ENCODE data around the gene METTL25B.
A peak's percentile ranks its signal among the peaks of the same experiment; 100 is the strongest.

Gene METTL25B

DNA sequence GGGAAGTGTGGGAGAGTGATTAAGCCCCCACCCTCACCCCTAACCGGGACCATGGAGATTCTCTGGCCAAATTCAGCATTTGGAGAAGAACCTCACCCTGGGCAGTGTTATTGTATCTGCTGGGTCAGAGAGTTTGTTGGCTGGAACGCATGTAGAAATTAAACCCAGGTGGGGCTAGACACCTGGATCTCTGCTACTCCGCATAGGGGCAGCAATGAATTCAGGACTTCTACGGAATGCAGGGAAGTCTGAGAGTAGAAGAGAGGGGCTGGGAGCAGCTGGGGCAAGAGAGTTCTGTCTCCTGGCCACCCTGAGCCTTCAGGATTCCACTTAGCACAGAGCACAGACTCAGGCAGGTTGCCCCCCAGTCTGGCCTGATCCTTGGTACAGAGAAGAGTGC is 19.2 kb upstream of the METTL25B start:
- no peak overlapping the region for H3K4me3 ChIP-seq (ENCODE audit: insufficient read depth, low read depth, low read length)
- H3K4me1 ChIP-seq (ENCODE audit: control insufficient read depth, insufficient read depth, low read length): peaks cover 39% of the 10 kb centered on the region
- H3K36me3 ChIP-seq (ENCODE audit: control insufficient read depth, insufficient read depth, low read length): no peaks in the 10 kb centered on the region
- 45 to 51% methylated on average over 4 of the region's 4 CpGs for WGBS, 2 experiments
- H3K27me3 ChIP-seq (ENCODE audit: control insufficient read depth, insufficient read depth, low read length, poor library complexity, severe bottlenecking): peaks cover 4% of the 10 kb centered on the region
- no peaks in the 10 kb centered on the region for H3K9me3 ChIP-seq (ENCODE audit: control insufficient read depth, low read length)
- peak overlapping the region; percentile 84 for H3K27ac ChIP-seq (ENCODE audit: insufficient read depth, low read depth, low read length, poor library complexity, severe bottlenecking)

DNA sequence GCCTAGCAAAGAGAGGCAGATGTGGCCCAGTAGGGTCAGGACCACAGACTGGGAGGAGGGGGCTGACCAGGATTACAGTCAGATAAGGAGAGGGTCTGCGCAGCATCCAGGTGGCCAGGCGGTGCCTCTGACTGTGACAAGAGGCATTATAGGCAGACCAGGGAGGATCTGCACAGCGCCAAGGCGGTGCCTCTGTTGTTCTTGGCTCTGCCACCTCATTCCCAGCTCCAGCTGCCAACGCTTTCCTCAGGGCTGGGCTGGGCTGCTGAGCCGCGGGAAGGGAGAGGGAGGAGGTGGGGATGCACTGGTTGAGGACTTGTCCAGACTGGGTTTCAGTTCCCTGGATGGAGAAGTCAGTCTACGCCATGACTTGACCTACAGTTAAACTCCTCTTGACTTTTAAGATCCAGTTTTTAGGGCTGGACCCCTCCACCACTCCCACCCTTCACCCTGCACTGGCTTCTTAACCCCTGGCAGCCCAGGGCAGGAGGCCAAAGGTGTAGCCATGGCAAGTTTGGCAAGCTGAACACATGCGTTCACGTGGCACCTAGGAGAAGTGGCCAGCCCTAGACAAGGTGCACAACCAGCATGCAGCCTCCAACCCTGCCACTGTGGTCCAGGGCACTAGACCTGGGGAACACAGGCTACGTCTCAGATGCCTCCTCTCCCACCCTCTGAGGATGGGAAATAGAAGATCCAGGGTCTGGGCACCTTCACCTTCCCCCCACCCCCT is 18.3 kb upstream of the METTL25B start:
- Histone ChIP-seq H3K9me3 (ENCODE audit: control insufficient read depth, low read length) (no peaks in the 10 kb centered on the region), H3K36me3 (ENCODE audit: control insufficient read depth, insufficient read depth, low read length) (no peaks in the 10 kb centered on the region), H3K4me1 (ENCODE audit: control insufficient read depth, insufficient read depth, low read length) (peaks cover 39% of the 10 kb centered on the region), H3K4me3 (ENCODE audit: insufficient read depth, low read depth, low read length) (no peak overlapping the region), H3K27ac (ENCODE audit: insufficient read depth, low read depth, low read length, poor library complexity, severe bottlenecking) (no peak overlapping the region), H3K27me3 (ENCODE audit: control insufficient read depth, insufficient read depth, low read length, poor library complexity, severe bottlenecking) (no peaks in the 10 kb centered on the region)
- WGBS, 2 experiments: 75 to 82% methylated on average over 11 of the region's 11 CpGs

DNA sequence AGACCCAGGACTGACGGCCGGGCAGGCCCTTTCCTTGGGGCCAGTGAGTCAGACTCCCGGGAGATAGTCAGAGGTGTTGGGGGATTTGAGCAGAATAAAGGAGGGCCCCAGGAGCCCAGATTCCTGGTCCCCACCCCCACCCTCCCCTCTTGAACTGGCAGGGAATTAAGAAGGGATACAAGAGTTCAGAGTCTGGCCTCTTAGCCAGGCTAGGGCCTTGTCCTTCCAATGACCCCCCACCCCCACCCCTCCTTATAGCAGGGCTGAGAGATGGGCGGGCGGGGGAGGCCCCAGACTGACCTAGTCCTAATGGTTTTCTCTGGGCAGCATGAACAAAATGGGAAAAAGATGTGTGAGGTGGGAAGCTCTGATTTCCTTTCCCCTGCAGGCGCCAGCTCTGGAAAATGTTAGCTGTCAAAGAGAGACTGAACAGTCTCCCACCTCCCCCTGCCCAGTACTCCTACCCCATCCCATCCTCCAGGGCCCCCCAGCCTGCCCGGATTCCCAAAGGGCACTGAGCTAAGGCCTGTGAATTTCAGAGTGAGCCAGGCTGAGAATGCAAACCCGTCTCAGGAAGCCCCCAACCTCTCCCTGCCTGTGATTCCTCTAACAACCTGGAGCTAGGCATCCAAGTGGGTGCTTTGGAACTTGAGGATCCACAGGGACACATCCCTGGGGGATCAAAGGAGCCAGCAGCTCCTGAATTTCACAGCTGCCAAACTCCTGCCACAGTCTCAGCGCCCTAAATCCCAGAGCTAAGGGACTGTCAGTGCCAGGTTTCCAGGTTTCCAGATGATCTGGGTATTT is 17.1 kb upstream of the METTL25B start:
- H3K4me1 ChIP-seq (ENCODE audit: control insufficient read depth, insufficient read depth, low read length): peaks cover 39% of the 10 kb centered on the region
- WGBS, 2 experiments: 24 to 33% methylated on average over 9 of the region's 9 CpGs

DNA sequence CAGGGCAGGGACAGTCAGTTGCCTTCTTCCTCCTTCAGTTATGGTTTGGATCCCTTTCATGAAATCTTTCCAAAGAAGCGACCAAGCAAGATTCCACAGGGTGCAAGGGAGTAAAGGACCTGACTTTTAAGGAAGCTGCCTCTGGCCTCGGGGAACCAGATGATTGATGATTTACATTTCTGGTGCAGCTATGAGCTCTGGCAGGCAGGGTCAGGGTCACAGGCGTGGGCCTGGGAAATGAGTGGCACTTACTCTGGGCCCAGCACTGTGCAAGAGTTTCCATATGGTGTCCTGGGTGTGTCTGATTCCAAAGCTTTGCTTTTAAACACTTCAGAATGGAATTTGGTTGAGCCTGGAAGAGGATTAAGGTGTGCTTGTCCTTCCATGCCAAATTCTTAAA is 15.6 kb upstream of the METTL25B start:
- Histone ChIP-seq H3K4me3 (ENCODE audit: insufficient read depth, low read depth, low read length) (no peak overlapping the region), H3K27ac (ENCODE audit: insufficient read depth, low read depth, low read length, poor library complexity, severe bottlenecking) (no peak overlapping the region), H3K4me1 (ENCODE audit: control insufficient read depth, insufficient read depth, low read length) (peaks cover 34% of the 10 kb centered on the region), H3K27me3 (ENCODE audit: control insufficient read depth, insufficient read depth, low read length, poor library complexity, severe bottlenecking) (no peaks in the 10 kb centered on the region), H3K36me3 (ENCODE audit: control insufficient read depth, insufficient read depth, low read length) (no peaks in the 10 kb centered on the region), H3K9me3 (ENCODE audit: control insufficient read depth, low read length) (no peaks in the 10 kb centered on the region)
- 84 to 87% methylated on average over 3 of the region's 3 CpGs for WGBS, 2 experiments

More for the DNA sequence above, 17.1 kb upstream of the METTL25B start:
- Histone ChIP-seq H3K4me3 (ENCODE audit: insufficient read depth, low read depth, low read length) (no peak overlapping the region), H3K27me3 (ENCODE audit: control insufficient read depth, insufficient read depth, low read length, poor library complexity, severe bottlenecking) (no peaks in the 10 kb centered on the region), H3K27ac (ENCODE audit: insufficient read depth, low read depth, low read length, poor library complexity, severe bottlenecking) (no peak overlapping the region), H3K36me3 (ENCODE audit: control insufficient read depth, insufficient read depth, low read length) (no peaks in the 10 kb centered on the region), H3K9me3 (ENCODE audit: control insufficient read depth, low read length) (no peaks in the 10 kb centered on the region)

- H3K4me1 ChIP-seq (ENCODE audit: control insufficient read depth, insufficient read depth, low read length): peaks cover 12% of the 10 kb centered on the region
- H3K36me3 ChIP-seq (ENCODE audit: control insufficient read depth, insufficient read depth, low read length): no peaks in the 10 kb centered on the region
- no peaks in the 10 kb centered on the region for H3K27me3 ChIP-seq (ENCODE audit: control insufficient read depth, insufficient read depth, low read length, poor library complexity, severe bottlenecking)
- H3K4me3 ChIP-seq (ENCODE audit: insufficient read depth, low read depth, low read length): no peak overlapping the region
- H3K27ac ChIP-seq (ENCODE audit: insufficient read depth, low read depth, low read length, poor library complexity, severe bottlenecking): no peak overlapping the region
- no peaks in the 10 kb centered on the region for H3K9me3 ChIP-seq (ENCODE audit: control insufficient read depth, low read length)
- WGBS, 2 experiments: 91 to 92% methylated on average over 3 of the region's 3 CpGs
Measured at GRCh38 chr1:156714830-156715229, 13.4 kb upstream of the METTL25B start.

- H3K36me3 ChIP-seq (ENCODE audit: control insufficient read depth, insufficient read depth, low read length): peaks cover 11% of the 10 kb centered on the region
- H3K9me3 ChIP-seq (ENCODE audit: control insufficient read depth, low read length): no peaks in the 10 kb centered on the region
- H3K4me3 ChIP-seq (ENCODE audit: insufficient read depth, low read depth, low read length): no peak overlapping the region
- WGBS, 2 experiments: 84 to 92% methylated on average over 4 of the region's 4 CpGs
- H3K4me1 ChIP-seq (ENCODE audit: control insufficient read depth, insufficient read depth, low read length): no peaks in the 10 kb centered on the region
- H3K27me3 ChIP-seq (ENCODE audit: control insufficient read depth, insufficient read depth, low read length, poor library complexity, severe bottlenecking): no peaks in the 10 kb centered on the region
- no peak overlapping the region for H3K27ac ChIP-seq (ENCODE audit: insufficient read depth, low read depth, low read length, poor library complexity, severe bottlenecking)
Measured at GRCh38 chr1:156717351-156717750, 10.9 kb upstream of the METTL25B start.

DNA sequence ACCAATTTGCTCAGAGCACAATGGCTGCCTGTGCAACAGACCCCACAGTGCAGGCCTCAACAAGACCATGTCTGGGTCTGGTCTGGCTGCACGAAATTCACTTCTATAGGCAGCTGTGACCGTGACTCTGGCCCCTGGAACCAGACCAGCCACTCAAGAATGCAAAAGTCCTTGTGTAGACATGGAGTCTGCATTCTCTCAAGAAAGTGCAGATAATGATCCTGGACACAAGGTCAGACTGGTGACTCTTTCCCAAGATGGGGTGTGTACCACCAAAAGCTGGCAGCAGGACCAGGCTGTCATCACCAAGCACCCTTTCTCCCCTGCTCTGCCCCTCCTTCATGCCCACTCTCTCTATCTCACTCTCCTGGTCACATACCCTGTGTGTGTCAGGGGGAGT is 7.1 kb upstream of the METTL25B start:
- Histone ChIP-seq H3K4me3 (ENCODE audit: insufficient read depth, low read depth, low read length) (no peak overlapping the region), H3K4me1 (ENCODE audit: control insufficient read depth, insufficient read depth, low read length) (peaks cover 8% of the 10 kb centered on the region), H3K9me3 (ENCODE audit: control insufficient read depth, low read length) (no peaks in the 10 kb centered on the region), H3K27ac (ENCODE audit: insufficient read depth, low read depth, low read length, poor library complexity, severe bottlenecking) (no peak overlapping the region), H3K36me3 (ENCODE audit: control insufficient read depth, insufficient read depth, low read length) (peaks cover 33% of the 10 kb centered on the region), H3K27me3 (ENCODE audit: control insufficient read depth, insufficient read depth, low read length, poor library complexity, severe bottlenecking) (no peaks in the 10 kb centered on the region)
- WGBS, 2 experiments: 89 to 97% methylated on average over 2 of the region's 2 CpGs

DNA sequence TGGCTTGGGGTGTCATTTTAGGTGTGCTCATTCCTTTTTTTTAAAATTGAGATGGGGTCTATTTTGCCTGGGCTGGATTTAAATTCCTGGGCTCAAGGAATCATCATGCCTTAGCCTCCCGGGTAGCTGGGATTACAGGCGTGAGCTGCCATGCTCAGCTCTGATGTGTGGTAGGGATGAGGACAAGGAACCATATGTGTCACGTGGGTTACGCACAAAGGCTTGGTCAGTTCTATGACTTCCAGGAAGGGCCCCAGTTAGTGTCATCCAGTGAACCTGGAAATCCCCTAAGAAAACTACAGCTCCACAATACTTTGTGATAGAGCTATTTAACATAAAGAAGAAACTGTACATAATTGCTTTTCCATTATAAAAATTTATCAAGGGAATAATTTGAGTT is 6.7 kb upstream of the METTL25B start:
- Histone ChIP-seq H3K9me3 (ENCODE audit: control insufficient read depth, low read length) (no peaks in the 10 kb centered on the region), H3K4me1 (ENCODE audit: control insufficient read depth, insufficient read depth, low read length) (peaks cover 12% of the 10 kb centered on the region), H3K4me3 (ENCODE audit: insufficient read depth, low read depth, low read length) (no peak overlapping the region), H3K27me3 (ENCODE audit: control insufficient read depth, insufficient read depth, low read length, poor library complexity, severe bottlenecking) (no peaks in the 10 kb centered on the region), H3K27ac (ENCODE audit: insufficient read depth, low read depth, low read length, poor library complexity, severe bottlenecking) (no peak overlapping the region), H3K36me3 (ENCODE audit: control insufficient read depth, insufficient read depth, low read length) (peaks cover 33% of the 10 kb centered on the region)
- WGBS, 2 experiments: 89 to 96% methylated on average over 4 of the region's 4 CpGs

DNA sequence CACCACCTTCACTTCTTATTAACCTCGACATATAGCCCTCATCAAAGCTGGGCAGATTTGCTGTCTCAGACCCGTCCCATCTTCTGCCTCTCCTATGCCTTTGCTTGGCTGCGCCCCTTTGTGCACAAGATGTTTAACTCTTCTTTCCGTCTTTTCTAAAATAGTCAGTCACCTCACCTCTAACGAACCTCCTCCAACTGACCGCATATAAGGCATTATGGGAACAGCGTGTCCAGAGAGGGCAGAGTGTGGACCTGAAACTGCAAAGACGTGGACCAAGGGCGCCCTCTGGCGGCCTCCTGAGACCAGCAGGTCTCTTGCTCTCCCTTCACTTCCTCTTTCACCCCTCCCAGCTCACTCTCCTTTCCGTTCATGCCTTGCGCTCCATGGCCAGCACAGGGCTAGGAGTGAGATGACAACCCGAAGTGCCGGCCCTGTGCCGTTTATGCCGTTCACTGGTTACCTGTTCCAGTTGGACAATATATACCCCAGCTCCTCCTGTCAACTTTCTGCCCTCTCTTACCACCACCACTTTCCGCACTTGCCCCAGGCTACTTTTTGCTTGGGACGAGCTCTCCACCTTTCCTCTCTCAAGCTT is 2.5 kb upstream of the METTL25B start:
- Histone ChIP-seq H3K27ac (ENCODE audit: insufficient read depth, low read depth, low read length, poor library complexity, severe bottlenecking) (no peak overlapping the region), H3K4me1 (ENCODE audit: control insufficient read depth, insufficient read depth, low read length) (peaks cover 26% of the 10 kb centered on the region), H3K36me3 (ENCODE audit: control insufficient read depth, insufficient read depth, low read length) (peaks cover 31% of the 10 kb centered on the region), H3K9me3 (ENCODE audit: control insufficient read depth, low read length) (no peaks in the 10 kb centered on the region), H3K27me3 (ENCODE audit: control insufficient read depth, insufficient read depth, low read length, poor library complexity, severe bottlenecking) (no peaks in the 10 kb centered on the region), H3K4me3 (ENCODE audit: insufficient read depth, low read depth, low read length) (peak overlapping the region; percentile 20)
- 21 to 24% methylated on average over 18 of the region's 18 CpGs for WGBS, 2 experiments

- 61 to 67% methylated on average over 15 of the region's 15 CpGs for WGBS, 2 experiments
- Histone ChIP-seq H3K36me3 (ENCODE audit: control insufficient read depth, insufficient read depth, low read length) (peaks cover 22% of the 10 kb centered on the region), H3K27ac (ENCODE audit: insufficient read depth, low read depth, low read length, poor library complexity, severe bottlenecking) (no peak overlapping the region), H3K4me1 (ENCODE audit: control insufficient read depth, insufficient read depth, low read length) (peaks cover 26% of the 10 kb centered on the region), H3K9me3 (ENCODE audit: control insufficient read depth, low read length) (no peaks in the 10 kb centered on the region), H3K4me3 (ENCODE audit: insufficient read depth, low read depth, low read length) (peak overlapping the region; percentile 100), H3K27me3 (ENCODE audit: control insufficient read depth, insufficient read depth, low read length, poor library complexity, severe bottlenecking) (no peaks in the 10 kb centered on the region)
Measured at GRCh38 chr1:156726549-156727226, 1.6 kb upstream of the METTL25B start.

Measured in ectodermal cell (in vitro differentiated cells).